ENCODE results near the gene CCDC177.

CCDC177 gene

DNA sequence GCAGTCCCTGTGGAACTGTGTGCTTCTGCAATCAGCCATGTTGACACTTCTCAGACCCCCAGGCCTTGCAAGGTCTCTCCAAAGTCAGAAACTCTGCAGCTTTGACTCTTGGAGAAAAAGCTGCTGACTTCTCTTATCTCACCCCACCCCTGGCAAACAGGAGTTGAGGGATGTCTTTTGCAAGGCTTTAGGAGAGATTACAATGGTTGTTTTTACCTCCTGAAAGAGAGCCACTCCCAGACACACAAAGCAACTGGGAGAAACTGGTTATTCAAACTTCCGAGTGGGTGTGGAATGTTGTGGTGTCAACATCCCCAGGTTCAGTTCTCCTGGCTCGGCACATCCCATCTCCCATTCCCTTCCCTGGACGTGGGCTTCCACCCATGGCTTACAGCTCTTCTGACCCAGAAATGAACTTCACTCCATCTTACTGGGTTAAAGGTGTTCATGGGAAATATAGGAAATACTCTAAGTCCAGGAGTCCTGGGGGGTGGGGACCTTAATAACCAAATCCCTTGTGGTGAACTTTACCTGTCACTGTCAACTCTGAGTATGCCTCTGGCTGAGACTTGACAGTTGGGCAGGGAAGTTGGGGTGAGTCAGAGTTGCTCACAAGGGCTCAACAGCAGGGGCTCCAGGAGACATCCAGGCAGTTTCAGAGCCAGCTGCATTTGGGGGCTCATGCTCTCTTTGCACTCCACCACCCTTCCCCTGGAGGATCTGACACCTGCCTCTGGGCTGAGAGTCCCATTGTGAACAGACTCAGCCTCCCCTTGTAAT, 41.9 kb downstream of the CCDC177 start:
- no peak for TF ChIP-seq CTCF (IDR thresholded peaks at IDR 0.05; ENCODE audit: insufficient read depth, low read length)
- TF ChIP-seq GABPA (IDR thresholded peaks at IDR 0.05; ENCODE audit: low read depth) = no peak
- no peak for TF ChIP-seq POLR2AphosphoS5 (IDR thresholded peaks at IDR 0.05; ENCODE audit: low read depth)
- TF ChIP-seq, protein P1, sequence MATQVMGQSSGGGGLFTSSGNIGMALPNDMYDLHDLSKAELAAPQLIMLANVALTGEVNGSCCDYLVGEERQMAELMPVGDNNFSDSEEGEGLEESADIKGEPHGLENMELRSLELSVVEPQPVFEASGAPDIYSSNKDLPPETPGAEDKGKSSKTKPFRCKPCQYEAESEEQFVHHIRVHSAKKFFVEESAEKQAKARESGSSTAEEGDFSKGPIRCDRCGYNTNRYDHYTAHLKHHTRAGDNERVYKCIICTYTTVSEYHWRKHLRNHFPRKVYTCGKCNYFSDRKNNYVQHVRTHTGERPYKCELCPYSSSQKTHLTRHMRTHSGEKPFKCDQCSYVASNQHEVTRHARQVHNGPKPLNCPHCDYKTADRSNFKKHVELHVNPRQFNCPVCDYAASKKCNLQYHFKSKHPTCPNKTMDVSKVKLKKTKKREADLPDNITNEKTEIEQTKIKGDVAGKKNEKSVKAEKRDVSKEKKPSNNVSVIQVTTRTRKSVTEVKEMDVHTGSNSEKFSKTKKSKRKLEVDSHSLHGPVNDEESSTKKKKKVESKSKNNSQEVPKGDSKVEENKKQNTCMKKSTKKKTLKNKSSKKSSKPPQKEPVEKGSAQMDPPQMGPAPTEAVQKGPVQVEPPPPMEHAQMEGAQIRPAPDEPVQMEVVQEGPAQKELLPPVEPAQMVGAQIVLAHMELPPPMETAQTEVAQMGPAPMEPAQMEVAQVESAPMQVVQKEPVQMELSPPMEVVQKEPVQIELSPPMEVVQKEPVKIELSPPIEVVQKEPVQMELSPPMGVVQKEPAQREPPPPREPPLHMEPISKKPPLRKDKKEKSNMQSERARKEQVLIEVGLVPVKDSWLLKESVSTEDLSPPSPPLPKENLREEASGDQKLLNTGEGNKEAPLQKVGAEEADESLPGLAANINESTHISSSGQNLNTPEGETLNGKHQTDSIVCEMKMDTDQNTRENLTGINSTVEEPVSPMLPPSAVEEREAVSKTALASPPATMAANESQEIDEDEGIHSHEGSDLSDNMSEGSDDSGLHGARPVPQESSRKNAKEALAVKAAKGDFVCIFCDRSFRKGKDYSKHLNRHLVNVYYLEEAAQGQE (IDR thresholded peaks at IDR 0.05; ENCODE audit: insufficient replicate concordance, low read depth) = no peak
- TF ChIP-seq SPI1 (IDR thresholded peaks at IDR 0.05; ENCODE audit: borderline replicate concordance, low read depth) = no peak
- DNase-seq (ENCODE audit: low read depth in 1 of 2, low spot score in 1 of 2) = no peak
- H3K27ac ChIP-seq (replicated peaks) = no peak overlapping the region
- H3K27me3 ChIP-seq (ENCODE audit: insufficient read depth, poor library complexity, severe bottlenecking) = no peaks in the 10 kb centered on the region
- H3K4me3 ChIP-seq (replicated peaks; ENCODE audit: insufficient read depth, low read length) = no peak overlapping the region

DNA sequence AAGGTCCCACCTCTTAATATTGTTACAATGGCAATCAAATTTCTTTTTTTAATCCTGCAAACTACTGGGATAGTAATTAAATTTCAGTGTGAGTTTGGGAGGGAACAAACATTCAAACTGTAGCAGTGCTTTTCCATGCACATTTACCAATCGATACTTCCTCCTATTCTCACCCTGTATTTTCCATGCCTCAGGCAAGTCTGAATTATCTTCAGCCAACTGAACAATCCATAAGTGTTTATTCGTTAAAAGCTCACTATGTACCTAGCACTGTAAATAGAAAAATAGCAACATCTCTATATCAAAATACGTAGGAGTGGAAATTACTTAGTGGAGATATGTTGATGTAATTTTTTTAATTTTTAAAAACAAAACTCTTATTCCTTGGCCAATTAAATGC, 43.5 kb downstream of the CCDC177 start:
- no peaks in the 10 kb centered on the region for H3K27me3 ChIP-seq (ENCODE audit: insufficient read depth, poor library complexity, severe bottlenecking)
- H3K27ac ChIP-seq (replicated peaks) = no peak overlapping the region
- no peak overlapping the region for H3K4me3 ChIP-seq (replicated peaks; ENCODE audit: insufficient read depth, low read length)
- TF ChIP-seq, protein P1 (IDR thresholded peaks at IDR 0.05; ENCODE audit: insufficient replicate concordance, low read depth) = no peak
- TF ChIP-seq POLR2AphosphoS5 (IDR thresholded peaks at IDR 0.05; ENCODE audit: low read depth) (no peak), SPI1 (IDR thresholded peaks at IDR 0.05; ENCODE audit: borderline replicate concordance, low read depth) (no peak)
- DNase-seq (ENCODE audit: low read depth in 1 of 2, low spot score in 1 of 2) = no peak

GRCh38 chr14:69530095-69530494, 44.6 kb downstream of the CCDC177 start:
- Histone ChIP-seq H3K27ac (replicated peaks) (no peak overlapping the region), H3K27me3 (ENCODE audit: insufficient read depth, poor library complexity, severe bottlenecking) (no peaks in the 10 kb centered on the region), H3K4me3 (replicated peaks; ENCODE audit: insufficient read depth, low read length) (no peak overlapping the region)
- TF ChIP-seq SPI1 (IDR thresholded peaks at IDR 0.05; ENCODE audit: borderline replicate concordance, low read depth) = no peak
- TF ChIP-seq GABPA (IDR thresholded peaks at IDR 0.05; ENCODE audit: low read depth) = no peak
- TF ChIP-seq POLR2AphosphoS5 (IDR thresholded peaks at IDR 0.05; ENCODE audit: low read depth) = no peak
- TF ChIP-seq, protein P1 (IDR thresholded peaks at IDR 0.05; ENCODE audit: insufficient replicate concordance, low read depth) = no peak
- no peak for TF ChIP-seq CTCF (IDR thresholded peaks at IDR 0.05; ENCODE audit: insufficient read depth, low read length)
- no peak for DNase-seq (ENCODE audit: low read depth in 1 of 2, low spot score in 1 of 2)

All from HL-60 (cell line).